ENCODE measurements around the gene NAXD. TPM values are rescaled to one million over a fixed set of nuclear protein-coding genes. Genes with fewer than 3 reads are reported as not detected.

The NAXD gene
- total and polyA plus RNA-seq, 8 donors: 17.4 to 56.4 (median 20.8) TPM

DNA sequence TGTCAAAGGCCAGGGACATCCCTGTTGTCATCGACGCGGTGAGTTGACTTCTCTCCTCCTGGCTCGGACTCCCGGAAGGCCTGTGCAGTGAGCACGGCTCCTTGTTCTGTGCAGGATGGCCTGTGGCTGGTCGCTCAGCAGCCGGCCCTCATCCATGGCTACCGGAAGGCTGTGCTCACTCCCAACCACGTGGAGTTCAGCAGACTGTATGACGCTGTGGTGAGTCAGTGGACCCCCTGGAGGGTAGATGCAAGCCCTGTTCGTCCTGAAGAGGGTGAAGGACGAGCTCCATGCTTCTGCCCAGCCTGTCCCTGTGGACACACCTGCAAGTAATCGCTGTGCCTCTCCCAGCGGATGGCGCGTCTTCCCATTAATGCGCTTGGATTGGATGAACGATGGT, 19.2 kb downstream of the NAXD start:
- TF ChIP-seq CTCF (IDR thresholded peaks at IDR 0.05): no peak
- no peak overlapping the region for H3K27ac ChIP-seq
- ATAC-seq (no peak), DNase-seq (no peak), FAIRE-seq (no peak)
- peaks cover 2 to 60% (median 33%) of the 10 kb centered on the region in 3 donors for H3K36me3 ChIP-seq
- intact Hi-C loops (cut with DNase I): no loop called here
- H3K4me3 ChIP-seq: no peak overlapping the region
- H3K4me1 ChIP-seq: no peaks in the 10 kb centered on the region
- no peaks in the 10 kb centered on the region for H3K27me3 ChIP-seq
- 88 to 93% methylated on average over 19 of the region's 19 CpGs for WGBS, 2 donors
- no peaks in the 10 kb centered on the region for H3K9me3 ChIP-seq

GRCh38 chr13:110635405-110636002, 20.2 kb downstream of the NAXD start:
- no peaks in the 10 kb centered on the region for H3K9me3 ChIP-seq
- DNase-seq (no peak), ATAC-seq (no peak), FAIRE-seq (no peak)
- 83 to 87% methylated on average over 19 of the region's 19 CpGs for WGBS, 2 donors
- no peaks in the 10 kb centered on the region for H3K4me1 ChIP-seq
- intact Hi-C loops (cut with DNase I): no loop called here
- no peak for TF ChIP-seq CTCF (IDR thresholded peaks at IDR 0.05)
- H3K27ac ChIP-seq: no peak overlapping the region
- H3K27me3 ChIP-seq: no peaks in the 10 kb centered on the region
- peaks cover 5 to 67% (median 33%) of the 10 kb centered on the region in 3 donors for H3K36me3 ChIP-seq
- H3K4me3 ChIP-seq: no peak overlapping the region

- whole genome bisulfite sequencing, 2 donors: 92 to 94% methylated on average over 16 of the region's 16 CpGs
- Histone ChIP-seq H3K27me3 (no peaks in the 10 kb centered on the region), H3K36me3 (peaks cover 5 to 73% (median 33%) of the 10 kb centered on the region in 3 donors), H3K27ac (no peak overlapping the region), H3K4me3 (no peak overlapping the region), H3K4me1 (no peaks in the 10 kb centered on the region), H3K9me3 (no peaks in the 10 kb centered on the region)
- peak in 1 of 6 donors; percentile 2 for DNase-seq
- intact Hi-C loops (cut with DNase I): no loop called here
- TF ChIP-seq CTCF (IDR thresholded peaks at IDR 0.05): no peak
- ATAC-seq: no peak
- no peak for FAIRE-seq
Measured at GRCh38 chr13:110636053-110636475, 20.7 kb downstream of the NAXD start.

- DNase-seq (no peak), FAIRE-seq (no peak), ATAC-seq (no peak)
- no peak for TF ChIP-seq CTCF (IDR thresholded peaks at IDR 0.05)
- no peaks in the 10 kb centered on the region for H3K9me3 ChIP-seq
- no peak overlapping the region for H3K4me3 ChIP-seq
- no peaks in the 10 kb centered on the region for H3K4me1 ChIP-seq
- WGBS, 2 donors: 92% methylated on average over 14 of the region's 14 CpGs
- H3K27ac ChIP-seq: no peak overlapping the region
- no peaks in the 10 kb centered on the region for H3K27me3 ChIP-seq
- intact Hi-C loops (cut with DNase I): no loop called here
- H3K36me3 ChIP-seq: peaks cover 5 to 79% (median 36%) of the 10 kb centered on the region in 3 donors
Measured at GRCh38 chr13:110636701-110637201, 21.4 kb downstream of the NAXD start.

GRCh38 chr13:110637275-110637674, 21.9 kb downstream of the NAXD start:
- Histone ChIP-seq H3K4me1 (no peaks in the 10 kb centered on the region), H3K27me3 (no peaks in the 10 kb centered on the region), H3K36me3 (peaks cover 5 to 81% (median 36%) of the 10 kb centered on the region in 3 donors), H3K27ac (no peak overlapping the region), H3K4me3 (no peak overlapping the region), H3K9me3 (no peaks in the 10 kb centered on the region)
- no peak for TF ChIP-seq CTCF (IDR thresholded peaks at IDR 0.05)
- intact Hi-C loops (cut with DNase I): no loop called here
- 83 to 87% methylated on average over 6 of the region's 6 CpGs for WGBS, 2 donors
- DNase-seq: no peak
- FAIRE-seq: no peak
- ATAC-seq: no peak
